Fibroblast of lung (primary cell): Measurements from ENCODE around the gene SOX12. TPM values are rescaled to one million over a fixed set of nuclear protein-coding genes. Genes with fewer than 3 reads are reported as not detected.

Experiments used
- DNase-seq, 2 donors: peaks; one replicate each; pipeline versions ENCODE4 v3.0.0 to v3.0.0-alpha.2; 2010; ENCODE audit warnings: low read depth in 2 of 2
- H2AFZ ChIP-seq: 2 replicates; pipeline ENCODE4 v1.5.1; 2012; ENCODE audit warnings: low read length, control low read depth, inconsistent platforms
- H3K27ac ChIP-seq: 2 replicates; pipeline ENCODE4 v1.5.1; 2011; ENCODE audit warnings: low read length, control low read depth; ENCODE audit not compliant: insufficient read depth
- H3K27me3 ChIP-seq: 2 replicates; pipeline ENCODE4 v1.5.1; 2011; ENCODE audit warnings: mild to moderate bottlenecking, low read length; ENCODE audit not compliant: control insufficient read depth, insufficient read depth
- H3K36me3 ChIP-seq: 2 replicates; pipeline ENCODE4 v1.5.1; 2011; ENCODE audit warnings: low read length; ENCODE audit not compliant: control insufficient read depth, insufficient read depth
- H3K4me1 ChIP-seq: 2 replicates; pipeline ENCODE4 v1.5.1; 2011; ENCODE audit warnings: low read length; ENCODE audit not compliant: control insufficient read depth, insufficient read depth; ENCODE audit errors: extremely low read depth
- H3K4me2 ChIP-seq: 2 replicates; pipeline ENCODE4 v1.5.1; 2011; ENCODE audit warnings: low read length, control low read depth; ENCODE audit not compliant: insufficient read depth; ENCODE audit errors: extremely low read depth
- H3K4me3 ChIP-seq, 4 experiments: fragments of 200-600 bp in 1 of 4; sonication (generic) in 1 of 4; replicated peaks in 1 of 4; 2 replicates each; pipeline ENCODE4 v1.5.1; 2011 to 2016; ENCODE audit warnings: low read length in 4 of 4, low read depth in 3 of 4, mild to moderate bottlenecking in 3 of 4, control low read depth in 2 of 4, inconsistent platforms in 1 of 4, mixed read lengths in 1 of 4; ENCODE audit not compliant: insufficient read depth in 1 of 4; ENCODE audit errors: control extremely low read depth in 1 of 4
- H3K79me2 ChIP-seq: 2 replicates; pipeline ENCODE4 v1.5.1; 2012; ENCODE audit warnings: mild to moderate bottlenecking, low read length, inconsistent platforms; ENCODE audit not compliant: control insufficient read depth, insufficient read depth
- H3K9ac ChIP-seq: 2 replicates; pipeline ENCODE4 v1.5.1; 2011; ENCODE audit warnings: mild to moderate bottlenecking, low read length, control low read depth; ENCODE audit not compliant: insufficient read depth
- H3K9me3 ChIP-seq: 2 replicates; pipeline ENCODE4 v1.5.1; 2012; ENCODE audit warnings: low read depth, low read length; ENCODE audit not compliant: control insufficient read depth, insufficient read depth
- H4K20me1 ChIP-seq: 2 replicates; pipeline ENCODE4 v1.5.1; 2011; ENCODE audit warnings: low read length; ENCODE audit not compliant: control insufficient read depth, insufficient read depth; ENCODE audit errors: extremely low read depth
- CTCF ChIP-seq, 2 donors: IDR thresholded peaks in 1 of 2; conservative IDR thresholded peaks in 1 of 2; 1 replicate in 1 of 2; 2 replicates in 1 of 2; pipeline ENCODE4 v1.5.1; 2011 to 2012; ENCODE audit warnings: low read length in 2 of 2, control low read depth in 1 of 2, inconsistent platforms in 1 of 2, low read depth in 1 of 2, mild to moderate bottlenecking in 1 of 2
- EZH2 ChIP-seq: IDR thresholded peaks from 2 replicates; pipeline ENCODE4 v1.5.1; 2012; ENCODE audit warnings: low read length, control low read depth, mild to moderate bottlenecking; ENCODE audit errors: missing control alignments
- polyA plus RNA-seq, 2 donors: library from polyadenylated mRNA; depleted of rRNA in 1 of 2; stranded (reverse) in 1 of 2; unstranded in 1 of 2; fragments of >200 nt; gene quantifications; 2 replicates each; pipeline ENCODE4 v1.2.1, GENCODE V29; 2011 to 2012; ENCODE audit warnings: missing spikeins in 1 of 2
- total RNA-seq: library from RNA; depleted of rRNA; stranded (reverse); fragments of >200 nt; gene quantifications from 2 replicates; pipeline ENCODE4 v1.2.1, GENCODE V29; 2014

The SOX12 gene
- total and polyA plus RNA-seq, 2 donors (not counting 1 experiment from before 2014, with no cell fraction given): 4.0 to 7.3 TPM

GRCh38 chr20:364905-365794 is 39.8 kb downstream of the SOX12 start:
- no peak overlapping the region for H3K4me3 ChIP-seq
- no peak overlapping the region for H3K4me2 ChIP-seq
- TF ChIP-seq CTCF (conservative IDR thresholded peaks at IDR 0.05 in 1 of 2, IDR thresholded peaks at IDR 0.05 in 1 of 2; ENCODE audit: low read depth in 1 of 2, low read length in 2 of 2): no peak
- TF ChIP-seq EZH2: no peak
- no peak overlapping the region for H2AFZ ChIP-seq
- no peaks in the 10 kb centered on the region for H4K20me1 ChIP-seq
- H3K9me3 ChIP-seq: no peaks in the 10 kb centered on the region
- H3K27ac ChIP-seq: no peak overlapping the region
- H3K79me2 ChIP-seq: no peaks in the 10 kb centered on the region
- no peaks in the 10 kb centered on the region for H3K36me3 ChIP-seq
- H3K27me3 ChIP-seq: no peaks in the 10 kb centered on the region
- no peak overlapping the region for H3K9ac ChIP-seq
- DNase-seq: peak in 1 of 2 donors; percentile 45
- H3K4me1 ChIP-seq: no peaks in the 10 kb centered on the region

- Histone ChIP-seq H3K4me3 (no peak overlapping the region), H3K36me3 (no peaks in the 10 kb centered on the region), H3K9me3 (no peaks in the 10 kb centered on the region), H3K79me2 (no peaks in the 10 kb centered on the region), H3K9ac (no peak overlapping the region), H4K20me1 (no peaks in the 10 kb centered on the region), H3K4me1 (no peaks in the 10 kb centered on the region), H3K27me3 (no peaks in the 10 kb centered on the region), H3K4me2 (no peak overlapping the region), H3K27ac (no peak overlapping the region), H2AFZ (no peak overlapping the region)
- no peak for TF ChIP-seq CTCF (conservative IDR thresholded peaks at IDR 0.05 in 1 of 2, IDR thresholded peaks at IDR 0.05 in 1 of 2; ENCODE audit: low read depth in 1 of 2, low read length in 2 of 2)
- no peak for TF ChIP-seq EZH2
- DNase-seq: no peak
Measured at GRCh38 chr20:366041-366718, 40.8 kb downstream of the SOX12 start.

DNA sequence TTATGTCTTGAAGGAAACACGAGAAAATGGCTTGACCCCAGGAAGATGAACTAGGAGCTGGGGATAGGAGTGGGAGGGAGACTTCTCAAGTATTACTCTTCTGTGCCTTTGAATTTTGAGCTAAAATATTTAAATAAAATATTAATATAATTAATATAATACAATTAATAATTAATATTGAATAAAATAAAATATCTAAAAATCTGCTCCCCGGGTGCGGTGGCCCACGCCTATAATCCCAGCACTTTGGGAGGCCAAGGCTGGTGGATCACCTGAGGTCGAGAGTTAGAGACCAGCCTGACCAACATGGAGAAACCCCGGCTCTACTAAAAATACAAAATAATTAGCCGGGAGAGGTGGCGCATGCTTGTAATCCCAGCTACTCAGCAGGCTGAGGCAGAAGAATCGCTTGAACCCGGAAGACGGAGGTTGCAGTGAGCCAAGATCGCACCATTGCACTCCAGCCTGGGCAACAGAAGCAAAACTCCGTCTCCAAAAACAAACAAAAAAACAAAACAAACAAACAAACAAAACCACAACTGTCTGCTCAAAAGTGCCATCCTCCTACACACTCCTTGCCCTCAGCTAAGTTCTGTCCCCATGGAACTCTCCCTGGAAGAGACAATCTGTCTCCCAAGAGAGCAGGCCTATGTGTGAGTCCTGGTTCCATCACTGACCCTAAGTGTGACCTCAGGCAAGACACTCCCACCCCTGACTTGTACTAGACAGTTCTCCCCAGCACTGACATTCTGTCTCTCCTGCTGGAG is 41.5 kb downstream of the SOX12 start:
- H3K4me1 ChIP-seq: peaks cover 4% of the 10 kb centered on the region
- TF ChIP-seq CTCF (conservative IDR thresholded peaks at IDR 0.05 in 1 of 2, IDR thresholded peaks at IDR 0.05 in 1 of 2; ENCODE audit: low read depth in 1 of 2, low read length in 2 of 2): no peak
- no peak overlapping the region for H3K4me2 ChIP-seq
- no peak overlapping the region for H2AFZ ChIP-seq
- no peaks in the 10 kb centered on the region for H3K36me3 ChIP-seq
- no peaks in the 10 kb centered on the region for H3K9me3 ChIP-seq
- no peaks in the 10 kb centered on the region for H3K27me3 ChIP-seq
- H3K79me2 ChIP-seq: no peaks in the 10 kb centered on the region
- no peak overlapping the region for H3K4me3 ChIP-seq
- no peak for DNase-seq
- H3K27ac ChIP-seq: no peak overlapping the region
- no peak overlapping the region for H3K9ac ChIP-seq
- H4K20me1 ChIP-seq: no peaks in the 10 kb centered on the region
